H9 (cell line): ENCODE data around the gene CCL20. TPM values are rescaled to one million over a fixed set of nuclear protein-coding genes. Genes with fewer than 3 reads are reported as not detected.

ENCODE experiments used
- DNase-seq: peaks from one replicate; pipeline ENCODE4 v3.0.0-alpha.2; 2017
- H2AFZ ChIP-seq: one replicate; pipeline ENCODE4 v1.6.1; 2013; ENCODE audit warnings: mild to moderate bottlenecking, low read length, control low read depth, moderate library complexity
- H2AK5ac ChIP-seq: 2 replicates; pipeline ENCODE4 v1.6.1; 2013; ENCODE audit warnings: low read length, control low read depth, mixed read lengths; ENCODE audit not compliant: insufficient read length
- H2BK120ac ChIP-seq: one replicate; pipeline ENCODE4 v1.6.1; 2013; ENCODE audit warnings: low read depth, mild to moderate bottlenecking, low read length, control low read depth, inconsistent platforms; ENCODE audit not compliant: poor library complexity, severe bottlenecking
- H2BK12ac ChIP-seq: 2 replicates; pipeline ENCODE4 v1.6.1; 2013; ENCODE audit warnings: low read length, control low read depth, mixed read lengths, low read depth; ENCODE audit not compliant: insufficient read length
- H2BK15ac ChIP-seq: 2 replicates; pipeline ENCODE4 v1.6.1; 2013; ENCODE audit warnings: low read depth, low read length, control low read depth
- H2BK20ac ChIP-seq: one replicate; pipeline ENCODE4 v1.6.1; 2013; ENCODE audit warnings: low read depth, mild to moderate bottlenecking, low read length, control low read depth, inconsistent platforms; ENCODE audit not compliant: poor library complexity, severe bottlenecking
- H2BK5ac ChIP-seq: 2 replicates; pipeline ENCODE4 v1.6.1; 2013; ENCODE audit warnings: low read length, control low read depth, mixed read lengths; ENCODE audit not compliant: insufficient read length
- H3K14ac ChIP-seq: 2 replicates; pipeline ENCODE4 v1.6.1; 2013; ENCODE audit warnings: low read length, control low read depth; ENCODE audit not compliant: insufficient read depth
- H3K18ac ChIP-seq: 2 replicates; pipeline ENCODE4 v1.6.1; 2013; ENCODE audit warnings: low read depth, mild to moderate bottlenecking, mixed read lengths, low read length, control low read depth; ENCODE audit not compliant: insufficient read length
- H3K23ac ChIP-seq: 2 replicates; pipeline ENCODE4 v1.6.1; 2013; ENCODE audit warnings: low read length, control low read depth, mixed read lengths, low read depth; ENCODE audit not compliant: insufficient read length
- H3K23me2 ChIP-seq: 2 replicates; pipeline ENCODE4 v1.6.1; 2013; ENCODE audit warnings: low read depth, mild to moderate bottlenecking, mixed read lengths, low read length, control low read depth; ENCODE audit not compliant: insufficient read length, poor library complexity, severe bottlenecking
- H3K27ac ChIP-seq: 2 replicates; pipeline ENCODE4 v1.5.1; 2013; ENCODE audit warnings: low read length, control low read depth, mixed read lengths, low read depth; ENCODE audit not compliant: insufficient read length
- H3K27me3 ChIP-seq: 2 replicates; pipeline ENCODE4 v1.6.1; 2013; ENCODE audit warnings: low read length, control low read depth, inconsistent platforms; ENCODE audit not compliant: insufficient read depth
- H3K4ac ChIP-seq: 2 replicates; pipeline ENCODE4 v1.6.1; 2013; ENCODE audit warnings: low read depth, mild to moderate bottlenecking, control low read depth, inconsistent platforms, low read length, moderate library complexity
- H3K4me1 ChIP-seq: 2 replicates; pipeline ENCODE4 v1.6.1; 2013; ENCODE audit warnings: low read length, control low read depth, inconsistent platforms; ENCODE audit not compliant: insufficient read depth
- H3K4me2 ChIP-seq: 2 replicates; pipeline ENCODE4 v1.6.1; 2013; ENCODE audit warnings: low read length, control low read depth, mixed read lengths; ENCODE audit not compliant: insufficient read length, insufficient read depth
- H3K56ac ChIP-seq: 2 replicates; pipeline ENCODE4 v1.6.1; 2013; ENCODE audit warnings: low read depth, mild to moderate bottlenecking, mixed read lengths, low read length, control low read depth; ENCODE audit not compliant: insufficient read length
- H3K79me1 ChIP-seq: 2 replicates; pipeline ENCODE4 v1.6.1; 2013; ENCODE audit warnings: low read depth, mild to moderate bottlenecking, moderate library complexity, low read length, control low read depth, inconsistent platforms; ENCODE audit not compliant: insufficient read depth, poor library complexity, severe bottlenecking
- H3K79me2 ChIP-seq: 2 replicates; pipeline ENCODE4 v1.6.1; 2013; ENCODE audit warnings: low read length, control low read depth, inconsistent platforms; ENCODE audit not compliant: insufficient read depth
- H3K9ac ChIP-seq: 2 replicates; pipeline ENCODE4 v1.6.1; 2013; ENCODE audit warnings: low read length, control low read depth, mixed read lengths; ENCODE audit not compliant: insufficient read length; ENCODE audit errors: extremely low read depth
- H3K9me3 ChIP-seq: one replicate; pipeline ENCODE4 v1.6.1; 2013; ENCODE audit warnings: low read depth, low read length, inconsistent platforms; ENCODE audit not compliant: control insufficient read depth
- H3T11ph ChIP-seq: one replicate; pipeline ENCODE4 v1.6.1; 2013; ENCODE audit warnings: mild to moderate bottlenecking, low read length, control low read depth, inconsistent platforms
- H4K20me1 ChIP-seq: one replicate; pipeline ENCODE4 v1.6.1; 2013; ENCODE audit not compliant: control insufficient read depth, insufficient read length, insufficient read depth
- H4K5ac ChIP-seq: 2 replicates; pipeline ENCODE4 v1.6.1; 2013; ENCODE audit warnings: low read depth, mild to moderate bottlenecking, mixed read lengths, low read length, control low read depth; ENCODE audit not compliant: insufficient read length
- H4K8ac ChIP-seq: replicated peaks from 2 replicates; pipeline ENCODE4 v1.6.1; 2013; ENCODE audit warnings: low read length, control low read depth, mixed read lengths, low read depth; ENCODE audit not compliant: insufficient read length
- H4K91ac ChIP-seq: 2 replicates; pipeline ENCODE4 v1.6.1; 2013; ENCODE audit warnings: low read depth, mild to moderate bottlenecking, moderate library complexity, mixed read lengths, low read length, control low read depth; ENCODE audit not compliant: insufficient read length
- H3K27ac Mint-ChIP-seq, 3 experiments: 2 replicates in 2 of 3; 3 replicates in 1 of 3; pipeline ENCODE4 v1.8.0; 2020 to 2021; ENCODE audit warnings: mixed read lengths in 3 of 3, mild to moderate bottlenecking in 1 of 3, moderate library complexity in 1 of 3
- H3K27me3 Mint-ChIP-seq: 2 replicates; pipeline ENCODE4 v1.8.0; 2021; ENCODE audit warnings: low read depth, mild to moderate bottlenecking, moderate library complexity, mixed read lengths
- H3K36me3 Mint-ChIP-seq, 3 experiments: 2 replicates in 2 of 3; 3 replicates in 1 of 3; pipeline ENCODE4 v1.8.0; 2020 to 2021; ENCODE audit warnings: low read depth in 3 of 3, mixed read lengths in 3 of 3; ENCODE audit not compliant: insufficient read depth in 1 of 3
- H3K4me1 Mint-ChIP-seq, 2 experiments: 2 replicates each; pipeline ENCODE4 v1.8.0; 2020; ENCODE audit warnings: mixed read lengths in 2 of 2
- H3K4me3 Mint-ChIP-seq, 2 experiments: 2 replicates in 1 of 2; 3 replicates in 1 of 2; pipeline ENCODE4 v1.8.0; 2020 to 2021; ENCODE audit warnings: mild to moderate bottlenecking in 2 of 2, mixed read lengths in 2 of 2, moderate library complexity in 1 of 2
- H3K9me3 Mint-ChIP-seq, 2 experiments: 2 replicates in 1 of 2; 3 replicates in 1 of 2; pipeline ENCODE4 v1.8.0; 2020; ENCODE audit warnings: mild to moderate bottlenecking in 2 of 2, mixed read lengths in 2 of 2, moderate library complexity in 1 of 2
- WGBS: extraction: QIAGEN DNeasy Blood & Tissue Kit; methylation state at CpG from one replicate; pipeline ENCODE4 v1.1.7; 2013; ENCODE audit warnings: missing lambda C conversion rate, low lambda C conversion rate, mixed read lengths; ENCODE audit not compliant: insufficient read length; ENCODE audit errors: extremely low coverage; 5-methylcytosine and 5-hydroxymethylcytosine counted together
- total RNA-seq: library from RNA; stranded (reverse); gene quantifications from 2 replicates; pipeline ENCODE4 v1.2.1, GENCODE V29; 2021
- TF ChIP-seq, protein P1 (sequence below): fragments of 200-600 bp; sonication (generic); conservative IDR thresholded peaks from 3 replicates; pipeline ENCODE4 v1.8.0; 2021; ENCODE audit warnings: antibody characterized with exemption, mild to moderate bottlenecking

CCL20 gene
- total RNA-seq, 1 experiment from 2014 or later = not detected

DNA sequence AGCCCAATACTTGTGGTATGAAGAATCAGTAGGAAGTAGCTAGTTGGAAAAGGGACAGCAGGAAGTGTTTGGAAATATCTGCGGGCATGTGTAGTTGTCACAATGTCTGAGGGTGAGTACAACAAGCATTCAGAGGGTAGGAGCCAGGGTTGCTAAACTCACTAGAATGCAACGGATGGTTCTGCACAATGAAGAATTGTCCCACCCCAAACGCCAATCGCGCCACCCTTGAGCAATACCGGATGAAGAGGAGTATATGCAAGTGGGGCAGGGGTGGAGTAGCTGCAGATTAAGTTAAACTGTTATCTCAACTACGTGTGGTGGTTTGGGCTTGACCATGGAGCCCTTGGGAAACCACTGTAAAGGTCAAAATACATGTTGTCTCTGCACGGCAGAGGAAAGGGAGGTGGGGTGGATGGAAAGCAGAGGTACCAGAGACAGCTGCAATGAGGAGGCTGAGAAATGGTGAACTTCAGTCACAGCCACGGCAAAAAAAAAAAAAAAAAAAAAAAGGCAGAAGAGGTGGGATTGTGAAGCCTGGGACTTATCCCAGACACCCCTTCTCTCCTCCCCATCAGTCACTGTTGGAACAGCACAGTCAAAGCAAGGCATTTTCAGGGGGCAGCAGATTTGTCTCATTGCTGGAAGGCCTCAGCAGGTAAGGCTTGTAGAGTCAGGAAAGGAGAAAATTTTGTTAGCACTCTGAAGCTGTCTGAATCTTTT, 5.2 kb downstream of the CCL20 start:
- no CpG with 5 or more reads among the region's 9 CpGs for WGBS
- Histone ChIP-seq H4K91ac (no peak overlapping the region), H3K4me1 (peaks cover 5% of the 10 kb centered on the region), H2BK120ac (no peak overlapping the region), H2AFZ (no peak overlapping the region), H3K27ac (no peak overlapping the region), H4K20me1 (no peaks in the 10 kb centered on the region), H3K79me1 (no peaks in the 10 kb centered on the region), H3K9ac (no peak overlapping the region), H3K56ac (no peak overlapping the region), H2BK5ac (no peak overlapping the region), H3K23me2 (no peaks in the 10 kb centered on the region), H4K8ac (no peak overlapping the region), H2BK20ac (no peak overlapping the region), H3K79me2 (no peaks in the 10 kb centered on the region), H3K4ac (no peak overlapping the region), H3K14ac (no peak overlapping the region), H3K18ac (no peak overlapping the region), H3K4me2 (no peak overlapping the region), H3K9me3 (no peaks in the 10 kb centered on the region), H4K5ac (no peak overlapping the region), H2BK15ac (no peak overlapping the region), H2AK5ac (no peak overlapping the region), H2BK12ac (no peak overlapping the region), H3K27me3 (no peaks in the 10 kb centered on the region), H3T11ph (no peak overlapping the region), H3K23ac (no peak overlapping the region)
- Mint-ChIP-seq H3K4me1 (peaks cover 15 to 23% of the 10 kb centered on the region in 2 experiments), H3K27me3 (no peaks in the 10 kb centered on the region; the same call in 1 of the 2 replicates), H3K4me3 (no peak overlapping the region), H3K9me3 (no peaks in the 10 kb centered on the region; a peak in 1 of 5 replicates), H3K27ac (no peak overlapping the region), H3K36me3 (no peaks in the 10 kb centered on the region)
- TF ChIP-seq, protein P1, sequence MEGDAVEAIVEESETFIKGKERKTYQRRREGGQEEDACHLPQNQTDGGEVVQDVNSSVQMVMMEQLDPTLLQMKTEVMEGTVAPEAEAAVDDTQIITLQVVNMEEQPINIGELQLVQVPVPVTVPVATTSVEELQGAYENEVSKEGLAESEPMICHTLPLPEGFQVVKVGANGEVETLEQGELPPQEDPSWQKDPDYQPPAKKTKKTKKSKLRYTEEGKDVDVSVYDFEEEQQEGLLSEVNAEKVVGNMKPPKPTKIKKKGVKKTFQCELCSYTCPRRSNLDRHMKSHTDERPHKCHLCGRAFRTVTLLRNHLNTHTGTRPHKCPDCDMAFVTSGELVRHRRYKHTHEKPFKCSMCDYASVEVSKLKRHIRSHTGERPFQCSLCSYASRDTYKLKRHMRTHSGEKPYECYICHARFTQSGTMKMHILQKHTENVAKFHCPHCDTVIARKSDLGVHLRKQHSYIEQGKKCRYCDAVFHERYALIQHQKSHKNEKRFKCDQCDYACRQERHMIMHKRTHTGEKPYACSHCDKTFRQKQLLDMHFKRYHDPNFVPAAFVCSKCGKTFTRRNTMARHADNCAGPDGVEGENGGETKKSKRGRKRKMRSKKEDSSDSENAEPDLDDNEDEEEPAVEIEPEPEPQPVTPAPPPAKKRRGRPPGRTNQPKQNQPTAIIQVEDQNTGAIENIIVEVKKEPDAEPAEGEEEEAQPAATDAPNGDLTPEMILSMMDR = no peak
- no peak for DNase-seq
